Stimulated activated CD8-positive, alpha-beta memory T cell treated with anti-CD3 and anti-CD28 coated beads, Interleukin-7, amount 100 ng/mL, for 4 hours (primary cell): ENCODE measurements around the gene RAB11A.

Source experiments
- DNase-seq, 2 donors: peaks; one replicate each; pipeline ENCODE4 v3.0.0-alpha.2; 2020; ENCODE audit warnings: low read depth in 2 of 2

The RAB11A gene

DNA sequence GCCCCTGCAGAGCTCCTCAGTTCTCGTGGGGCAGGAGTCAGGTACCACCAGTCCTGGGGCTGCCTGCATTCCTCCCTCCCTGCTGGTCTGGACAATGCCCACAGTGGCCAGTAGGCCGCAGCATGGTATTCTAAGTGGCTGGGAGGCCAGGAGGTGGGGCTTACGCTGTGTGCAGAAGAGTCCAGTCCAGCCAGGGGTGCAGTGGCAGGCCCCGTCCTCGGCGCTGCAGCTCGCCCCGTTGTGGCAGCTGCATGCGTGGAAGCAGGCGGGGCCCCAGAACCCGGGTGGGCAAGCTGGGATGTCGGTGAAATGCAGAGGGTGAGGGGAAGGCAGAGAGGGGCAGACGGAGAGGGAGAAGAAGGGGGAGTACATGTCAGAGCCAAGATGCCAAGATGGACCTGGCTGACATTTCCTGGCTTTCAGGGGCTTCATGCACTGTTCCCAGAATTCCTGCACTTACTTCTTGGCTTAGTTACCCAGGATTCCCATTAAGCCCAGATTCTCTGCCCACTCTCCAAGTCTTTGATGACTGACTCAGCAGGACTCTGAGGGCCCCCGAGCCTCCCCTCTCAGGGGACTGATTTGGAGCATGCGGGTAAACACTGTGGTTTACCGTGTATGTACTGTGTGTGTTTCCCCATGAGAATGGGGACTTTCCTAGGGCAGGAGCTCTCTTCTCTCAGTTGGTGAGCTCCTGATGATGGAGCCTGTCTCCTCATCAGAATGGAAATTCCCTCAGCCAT is 47.5 kb downstream of the RAB11A start:
- peak in 1 of 2 donors; percentile 3 for DNase-seq

DNA sequence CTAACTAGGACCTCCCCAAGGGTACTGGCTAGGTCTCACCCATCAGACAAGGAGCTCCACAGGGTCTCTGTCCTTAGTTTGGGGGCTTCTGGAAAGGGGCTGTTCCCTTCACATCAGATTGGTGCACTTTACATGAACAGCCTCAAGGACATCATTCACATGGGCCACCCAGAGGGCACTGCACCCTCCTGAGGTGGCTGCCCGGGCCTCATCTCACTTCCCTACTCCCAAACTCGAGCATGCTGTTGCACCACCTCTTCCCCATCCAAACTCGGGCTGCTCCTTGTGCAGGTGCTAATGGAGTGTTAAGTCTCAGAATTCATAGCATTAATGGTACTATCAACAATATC is 48.1 kb downstream of the RAB11A start:
- DNase-seq, result no peak

DNA sequence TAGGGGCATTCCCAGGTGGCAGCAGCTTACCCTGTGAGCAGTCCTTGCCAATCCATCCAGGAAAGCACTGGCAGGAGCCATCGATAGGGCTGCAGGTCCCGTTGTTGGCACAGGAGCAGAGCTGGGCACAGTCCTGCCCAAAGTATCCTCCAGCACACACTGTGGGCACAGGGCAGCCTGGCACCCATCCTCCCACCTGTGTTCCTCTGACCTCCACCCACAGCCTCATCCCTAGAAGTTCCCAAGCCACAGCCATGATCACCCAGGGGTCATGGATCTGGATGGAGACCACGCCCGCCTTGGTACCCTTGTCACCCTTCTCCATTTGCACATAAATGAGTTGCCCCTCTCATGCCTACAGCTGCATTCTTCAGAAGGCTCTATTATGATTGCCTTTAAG is 48.6 kb downstream of the RAB11A start:
- no peak for DNase-seq

DNA sequence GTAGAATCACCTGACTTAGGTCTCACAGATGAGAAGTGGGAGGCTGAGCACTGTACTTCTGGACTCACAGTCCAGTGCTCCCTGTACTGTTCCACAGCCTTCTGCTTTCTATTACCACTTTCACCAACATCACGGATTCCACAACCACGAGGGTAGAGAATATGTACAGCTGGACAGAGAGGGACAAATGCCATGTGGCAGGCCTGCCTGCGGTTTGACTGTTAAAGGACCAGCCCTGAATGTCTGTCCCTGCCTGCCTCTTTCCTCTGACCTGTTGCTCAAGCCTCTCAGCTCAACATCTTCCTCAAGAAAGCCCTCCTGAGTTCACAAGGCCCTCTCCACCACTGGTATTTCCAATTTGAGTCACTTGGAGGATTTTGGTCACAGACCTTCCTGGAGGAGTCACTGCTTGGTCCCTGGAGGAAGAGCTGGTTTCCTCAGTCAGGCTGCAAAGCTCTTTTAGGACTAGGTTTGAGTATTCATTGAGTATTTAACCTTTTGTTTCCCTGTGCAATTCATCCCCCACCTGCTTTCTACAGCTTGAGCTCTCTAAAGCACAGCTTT is 49.1 kb downstream of the RAB11A start:
- DNase-seq, result no peak

DNA sequence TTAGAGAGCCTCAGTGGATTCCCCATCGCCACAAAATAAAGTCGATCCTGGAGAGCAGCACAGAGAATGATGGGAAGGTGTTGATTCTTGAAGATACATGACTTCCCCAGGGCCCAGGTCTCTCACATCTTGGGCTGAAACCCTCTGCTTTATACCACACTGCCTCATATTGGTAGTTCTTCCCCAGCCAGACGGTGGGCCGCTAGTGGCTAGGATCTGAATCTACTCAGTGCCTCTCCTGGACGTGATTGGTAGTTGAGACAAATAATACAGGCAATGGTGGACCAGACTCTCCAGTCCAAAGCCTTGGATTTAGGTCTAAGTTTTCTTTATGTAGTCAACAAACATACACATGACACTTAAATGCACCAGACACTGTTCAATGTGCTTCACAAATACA is 49.7 kb downstream of the RAB11A start:
- DNase-seq, result no peak

DNA sequence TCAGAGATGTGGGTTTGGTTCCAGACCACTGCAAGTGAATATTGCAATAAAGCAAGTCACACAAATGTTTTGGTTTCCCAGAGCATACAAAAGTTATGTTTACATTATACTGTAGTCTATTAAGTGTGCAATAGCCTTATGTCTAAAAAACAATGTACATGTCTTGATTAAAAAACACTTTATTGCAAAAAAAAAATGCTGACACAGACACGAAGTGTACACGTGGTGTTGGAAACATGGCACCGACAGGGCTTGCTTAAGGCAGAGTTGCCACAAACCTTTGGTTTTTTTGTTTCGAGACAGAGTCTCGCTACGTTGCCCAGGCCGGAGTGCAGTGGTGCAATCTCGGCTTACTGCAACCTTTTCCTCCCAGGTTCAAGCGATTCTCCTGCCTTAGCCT is 50.1 kb downstream of the RAB11A start:
- DNase-seq, result no peak

DNA sequence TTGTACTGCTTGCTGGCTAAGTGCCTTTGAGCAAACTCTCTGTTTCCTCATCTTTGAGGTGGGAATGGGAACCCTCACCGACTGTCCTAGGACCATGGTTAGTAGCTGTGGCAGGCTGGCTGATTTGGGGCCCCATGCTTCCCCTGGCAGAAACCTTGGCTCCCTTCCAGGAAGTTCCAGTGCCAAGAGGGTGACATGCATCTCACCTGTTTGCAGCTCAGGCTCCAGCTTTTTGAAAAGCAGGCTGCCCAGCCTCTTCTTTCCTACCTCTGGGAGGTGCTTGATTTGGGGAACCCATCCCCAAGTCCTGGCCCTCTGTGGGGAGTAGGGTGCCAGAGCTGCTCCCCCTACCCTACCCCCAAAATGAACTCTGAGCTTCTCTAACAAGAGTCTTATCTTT is 50.8 kb downstream of the RAB11A start:
- no peak for DNase-seq

DNA sequence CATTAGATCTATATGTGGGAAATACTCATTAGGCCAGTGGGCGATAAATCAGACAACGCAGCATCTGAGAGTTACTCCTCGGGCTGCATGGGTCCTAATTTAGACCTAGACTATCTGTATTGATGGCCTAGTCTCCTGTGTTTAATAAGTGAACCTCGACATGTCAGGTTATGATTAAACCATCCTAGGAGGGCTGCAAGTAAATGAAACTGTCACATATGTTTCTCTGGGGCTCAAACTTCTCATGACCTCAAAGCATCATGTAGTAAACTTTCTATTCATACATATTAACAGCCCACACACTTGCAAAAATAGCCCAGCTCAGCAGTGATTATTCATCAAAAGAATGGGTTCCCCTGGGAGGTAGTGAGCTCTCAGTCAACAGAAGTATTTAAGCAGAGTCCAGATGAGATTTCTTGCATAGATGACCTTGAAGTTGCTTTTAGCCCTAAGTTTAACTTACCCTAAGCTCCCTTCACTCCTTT is 51.6 kb downstream of the RAB11A start:
- DNase-seq, result no peak

DNA sequence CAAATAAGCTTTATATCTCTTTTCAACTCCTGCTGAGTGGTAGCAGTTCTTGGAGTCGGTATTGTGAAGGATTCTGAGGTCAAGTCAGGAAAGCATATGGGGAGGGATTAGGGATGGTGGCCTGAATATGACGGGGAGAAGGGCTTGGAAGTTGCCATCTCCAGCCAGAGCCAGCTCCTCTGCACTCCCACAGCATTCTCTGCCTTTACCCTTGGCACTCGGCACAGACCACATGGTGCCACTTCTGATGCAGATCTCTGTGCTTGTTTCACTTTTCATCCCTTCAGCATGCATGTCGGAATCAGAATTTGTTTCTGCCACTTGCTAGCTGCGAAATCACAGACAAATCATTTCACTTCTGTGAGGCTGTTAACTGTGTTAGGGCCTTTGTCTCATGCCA is 52.5 kb downstream of the RAB11A start:
- DNase-seq, result no peak

DNA sequence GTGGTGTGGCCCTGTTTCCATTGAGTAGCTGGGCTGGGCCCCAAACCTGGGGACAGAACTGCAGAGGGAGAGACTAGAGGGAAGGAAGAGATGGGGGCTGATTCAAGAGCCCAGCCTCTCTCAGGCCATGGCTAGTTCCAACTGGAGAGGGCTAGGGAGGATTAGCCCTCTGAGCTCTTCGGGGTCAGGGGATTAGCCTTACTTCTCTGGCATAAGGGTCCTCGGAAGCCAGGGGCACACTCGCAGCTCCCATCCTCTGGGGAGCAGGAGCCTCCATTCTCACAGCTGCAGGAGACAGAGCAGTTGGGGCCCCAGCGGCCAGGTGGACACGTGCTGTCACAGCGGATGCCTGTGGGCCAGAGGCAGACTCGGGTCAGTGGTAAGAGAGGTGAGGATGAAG is 53.3 kb downstream of the RAB11A start:
- no peak for DNase-seq

DNA sequence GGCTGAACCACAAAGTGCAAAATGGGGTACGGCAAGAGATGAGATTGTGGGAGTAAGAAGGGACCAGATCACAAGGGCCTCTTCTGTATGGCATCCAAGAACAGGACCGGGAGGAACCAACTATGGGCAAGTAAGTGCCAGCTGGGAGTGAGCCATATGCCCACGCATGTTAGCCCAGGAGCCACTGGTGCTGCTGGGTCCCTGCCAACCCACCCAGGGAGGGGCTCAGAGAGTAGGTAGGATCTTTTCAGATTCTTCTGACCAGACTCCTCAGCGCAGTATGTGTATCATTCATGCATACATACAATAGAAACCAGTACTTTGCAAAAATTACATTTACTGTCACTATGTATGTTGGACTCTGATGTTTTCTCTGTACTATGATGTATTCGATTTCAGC is 54.0 kb downstream of the RAB11A start:
- DNase-seq, result no peak

DNA sequence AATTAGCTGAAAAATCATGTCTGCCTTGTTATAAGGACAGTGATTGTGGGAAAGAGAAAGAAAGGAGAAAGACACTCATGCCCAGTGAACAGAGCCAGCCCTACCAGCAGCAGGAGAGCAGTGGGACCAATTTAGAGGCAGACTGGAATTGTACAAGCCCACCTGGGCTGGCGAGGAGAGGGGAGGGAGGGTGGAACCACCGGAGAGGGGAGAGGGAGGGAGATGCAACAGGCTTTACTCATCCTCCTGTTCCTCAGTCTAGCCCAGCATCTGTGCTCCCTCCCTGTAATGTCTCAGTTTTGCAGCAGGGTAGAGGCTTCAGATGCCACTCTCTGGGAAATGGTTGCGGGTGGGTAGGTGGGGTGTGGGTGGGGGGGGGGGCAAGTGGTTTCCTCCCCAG is 54.7 kb downstream of the RAB11A start:
- DNase-seq, result no peak

DNA sequence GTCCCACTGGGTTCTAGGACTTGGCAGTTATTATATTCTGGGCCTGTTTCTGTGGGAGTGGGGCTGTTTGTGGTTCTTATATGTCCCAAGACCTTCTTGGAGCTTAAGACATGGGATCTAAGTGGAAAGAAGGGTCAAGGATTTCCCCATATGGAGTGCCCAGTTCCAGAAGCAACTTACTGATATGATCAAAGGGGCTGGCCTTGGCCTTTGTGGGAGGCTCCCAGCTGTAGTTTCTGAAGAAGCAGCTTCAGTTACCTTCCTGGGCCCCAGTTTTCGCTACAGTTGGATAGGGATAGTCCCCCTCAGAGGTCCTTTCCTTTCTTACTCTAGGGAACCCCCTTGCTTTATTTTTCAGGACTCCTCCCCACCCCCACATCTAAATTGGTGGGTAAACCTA is 56.0 kb downstream of the RAB11A start:
- no peak for DNase-seq

DNA sequence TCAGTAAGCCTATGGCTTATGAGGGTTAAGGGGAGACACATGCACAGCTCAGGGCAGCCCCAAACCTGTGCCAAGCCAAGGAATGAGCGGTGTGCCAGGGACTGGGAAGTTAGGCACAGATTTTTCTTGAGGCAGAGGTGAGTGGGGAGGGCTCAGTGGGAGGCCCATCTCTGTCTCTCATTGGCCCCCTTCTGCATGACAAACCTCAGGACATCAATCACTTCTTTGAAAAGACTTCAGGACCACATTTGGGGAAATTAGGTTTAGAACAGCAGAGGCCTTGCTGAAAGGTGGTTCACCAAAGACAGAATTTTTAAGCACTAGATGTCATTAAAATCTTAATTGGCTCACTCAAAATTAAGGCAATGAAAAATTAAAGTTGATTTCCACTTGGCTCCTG is 57.2 kb downstream of the RAB11A start:
- DNase-seq, result no peak

DNA sequence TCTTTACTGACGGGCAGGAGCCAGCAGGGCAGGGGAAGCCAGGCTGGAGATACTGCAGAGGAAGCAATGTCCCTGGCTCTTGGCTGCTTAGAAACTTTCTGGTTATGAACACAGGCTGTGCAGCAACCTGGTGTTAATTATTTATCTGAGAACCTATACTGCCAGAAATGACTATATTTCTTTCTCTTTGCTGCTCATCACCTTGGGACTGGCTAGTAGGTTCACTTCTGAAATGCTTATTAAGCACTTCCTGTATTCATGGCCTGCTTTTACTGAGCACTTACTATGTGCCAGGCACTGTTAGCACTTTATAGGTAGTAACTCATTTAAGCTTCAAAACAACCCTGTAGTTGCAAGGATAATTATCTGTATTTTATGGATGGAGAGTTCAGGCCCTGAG is 57.6 kb downstream of the RAB11A start:
- DNase-seq, result no peak

DNA sequence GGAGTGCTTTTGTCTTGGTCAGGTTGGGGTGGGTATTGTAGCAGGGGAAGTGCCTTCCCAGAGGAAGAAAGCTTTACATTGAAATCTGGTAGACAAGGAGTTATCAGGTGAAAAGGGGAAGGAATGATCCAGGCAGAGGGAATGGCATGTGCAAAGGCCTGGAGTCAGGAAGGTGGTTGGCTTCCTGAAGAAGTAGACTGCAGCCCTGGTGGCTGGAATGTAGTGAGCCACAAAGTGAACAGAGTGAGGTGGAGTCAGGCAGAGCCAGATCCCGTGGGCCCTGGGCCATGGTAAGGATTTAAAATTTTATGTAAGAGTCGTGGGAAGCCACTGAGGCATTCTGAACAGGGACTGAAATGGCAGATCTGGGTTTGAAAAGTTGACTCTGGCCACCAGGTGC is 58.3 kb downstream of the RAB11A start:
- no peak for DNase-seq

DNA sequence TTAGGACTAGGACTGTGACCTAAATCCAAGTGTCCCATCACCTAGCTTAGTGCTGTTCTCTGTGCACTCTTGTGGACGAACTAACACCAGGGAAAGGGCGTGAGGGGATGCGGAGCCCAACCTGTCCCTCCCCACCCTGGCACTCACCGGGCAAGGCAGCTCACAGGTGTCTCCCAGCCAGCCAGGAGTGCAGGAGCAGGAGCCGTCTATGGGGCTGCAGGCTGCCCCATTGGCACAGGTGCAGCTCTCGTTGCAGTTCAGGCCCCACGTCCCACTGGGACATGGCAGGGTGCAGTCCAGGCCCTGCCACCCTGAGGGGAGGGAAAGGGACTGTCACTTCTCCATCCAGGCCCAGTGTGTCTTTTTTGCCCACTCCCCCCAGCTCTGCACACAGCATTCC is 60.3 kb downstream of the RAB11A start:
- no peak for DNase-seq

DNA sequence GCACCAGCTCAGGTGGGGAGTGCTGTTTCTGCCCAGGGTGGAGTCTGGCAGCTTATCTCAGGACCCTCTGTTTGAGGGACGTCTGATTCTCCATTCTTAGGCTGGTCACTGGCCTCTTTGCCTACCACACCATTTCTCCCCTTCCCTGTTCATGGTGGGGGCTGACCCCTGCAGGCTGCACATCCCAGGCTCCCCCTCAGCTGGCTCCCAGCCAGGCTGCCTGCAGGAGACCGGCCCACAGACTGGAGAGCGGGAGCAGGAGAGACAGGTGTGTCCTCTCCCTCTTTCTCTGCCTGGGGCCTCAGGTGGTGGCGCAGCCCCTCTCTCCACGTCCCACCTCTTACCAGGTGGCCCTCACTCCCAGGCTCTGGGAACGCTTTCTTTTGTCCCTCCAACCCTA is 60.8 kb downstream of the RAB11A start:
- no peak for DNase-seq

DNA sequence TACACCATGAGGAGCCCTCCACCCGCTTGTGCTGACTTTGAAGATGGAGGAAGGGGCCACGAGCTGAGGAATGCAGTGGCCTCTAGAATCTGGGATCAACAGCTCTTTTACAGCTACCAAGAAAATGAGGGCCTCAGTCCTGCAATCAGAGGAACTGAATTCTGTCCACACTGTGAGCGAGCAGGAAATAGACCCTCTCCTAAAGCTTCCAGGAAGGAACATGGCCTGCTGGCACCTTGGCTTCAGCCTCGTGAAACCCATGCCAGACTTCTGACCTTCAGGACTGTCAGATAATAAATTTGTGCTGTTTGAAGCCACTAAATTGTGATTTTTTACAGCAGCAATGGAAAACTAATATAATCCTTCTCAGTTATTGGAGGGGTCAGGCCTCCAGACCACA is 61.9 kb downstream of the RAB11A start:
- DNase-seq, result no peak

DNA sequence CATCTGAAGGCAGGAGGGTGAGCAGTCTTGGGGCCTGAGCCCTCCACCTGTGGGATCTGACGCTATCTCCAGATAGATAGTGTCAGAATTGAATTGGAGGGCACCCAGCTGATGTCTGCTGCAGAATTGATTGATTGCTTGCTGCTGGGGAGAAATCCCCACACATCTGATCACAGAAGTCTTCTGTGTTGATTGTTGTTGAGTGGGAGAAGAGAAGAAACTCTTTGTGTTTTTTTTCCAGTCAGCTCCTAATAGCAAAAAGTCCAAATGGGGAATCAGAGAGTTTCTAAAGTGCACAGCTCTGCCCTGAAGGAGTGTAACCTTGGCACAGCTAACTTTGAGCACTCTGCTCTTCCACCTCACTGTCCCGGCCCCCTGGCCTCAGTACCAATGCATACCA is 66.1 kb downstream of the RAB11A start:
- no peak for DNase-seq

DNA sequence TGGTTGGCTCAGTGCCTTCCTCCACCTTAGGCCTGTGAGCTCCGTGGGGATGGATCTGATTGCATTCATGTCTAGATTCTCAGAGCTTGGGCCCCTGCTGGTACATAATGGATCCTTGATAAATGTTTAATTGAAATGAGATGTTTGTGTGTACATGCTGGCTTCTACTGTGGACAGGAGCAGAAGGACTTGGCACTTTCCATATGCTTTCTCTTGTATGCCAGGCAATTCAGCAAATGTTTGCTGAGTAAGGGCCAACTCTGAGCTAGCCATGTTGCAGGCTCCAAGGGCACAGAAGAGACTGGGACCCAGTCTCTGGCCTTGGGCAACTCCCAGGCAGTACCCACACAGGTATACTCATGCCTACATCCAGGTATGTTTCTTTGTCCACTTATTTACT is 67.0 kb downstream of the RAB11A start:
- DNase-seq, result no peak

DNA sequence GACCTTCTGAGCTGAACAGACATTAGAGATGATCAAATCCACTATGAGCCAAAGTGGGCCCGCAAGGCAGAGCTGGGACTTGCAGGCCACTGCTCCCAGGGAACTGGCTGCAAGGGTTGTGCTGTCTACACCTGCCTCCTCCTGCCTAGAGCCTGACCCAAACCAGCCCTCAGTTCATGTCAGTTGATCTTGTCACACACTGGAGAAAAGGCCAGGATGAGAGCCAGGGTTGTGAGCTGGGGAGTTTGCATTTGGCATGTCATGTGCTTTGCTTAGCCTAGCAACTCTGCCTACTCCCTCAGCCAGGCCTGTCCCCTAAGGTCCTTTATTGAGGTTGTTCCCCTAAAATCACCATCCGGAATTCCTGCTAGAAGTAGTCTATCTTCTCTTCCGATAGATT is 67.8 kb downstream of the RAB11A start:
- DNase-seq, result no peak

DNA sequence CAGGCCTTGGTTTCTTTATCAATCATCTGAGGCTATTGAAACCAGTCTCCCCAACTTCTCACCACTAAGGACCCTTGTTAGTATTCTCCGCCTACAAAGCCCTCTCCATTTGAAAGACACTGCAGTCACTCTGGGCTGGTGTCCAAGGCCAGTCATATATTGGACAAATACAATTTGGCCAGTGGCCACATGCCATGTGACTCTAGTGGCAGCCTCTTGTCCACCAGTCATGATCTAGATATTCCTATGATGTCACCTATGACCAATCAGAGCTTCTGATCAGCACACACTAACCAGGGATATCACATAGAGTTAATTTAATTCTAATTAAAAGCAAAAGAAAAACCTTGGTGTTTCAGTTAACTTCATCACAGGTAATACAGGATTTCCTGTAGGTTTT is 68.2 kb downstream of the RAB11A start:
- no peak for DNase-seq

DNA sequence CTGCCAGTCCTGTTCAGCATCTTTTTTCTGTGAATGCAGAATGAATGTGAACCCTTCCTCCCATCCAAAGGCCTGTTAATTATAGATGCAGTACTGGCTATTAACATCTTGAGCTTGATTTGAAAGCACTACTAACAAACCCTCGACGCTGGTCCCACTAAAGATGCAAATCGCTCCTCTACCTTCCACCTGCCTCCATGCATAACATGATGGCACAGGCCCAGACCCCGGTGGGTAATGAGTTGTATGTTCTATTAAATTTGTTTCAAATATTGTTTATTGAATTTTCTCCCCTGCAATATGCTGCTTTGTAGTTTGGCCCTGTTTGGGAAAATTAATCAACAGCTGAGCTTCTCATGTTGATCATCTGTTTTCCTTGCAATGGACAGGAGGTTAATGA is 69.3 kb downstream of the RAB11A start:
- no peak for DNase-seq
